ENCODE results near the gene SH3RF3.

Gene SH3RF3

DNA sequence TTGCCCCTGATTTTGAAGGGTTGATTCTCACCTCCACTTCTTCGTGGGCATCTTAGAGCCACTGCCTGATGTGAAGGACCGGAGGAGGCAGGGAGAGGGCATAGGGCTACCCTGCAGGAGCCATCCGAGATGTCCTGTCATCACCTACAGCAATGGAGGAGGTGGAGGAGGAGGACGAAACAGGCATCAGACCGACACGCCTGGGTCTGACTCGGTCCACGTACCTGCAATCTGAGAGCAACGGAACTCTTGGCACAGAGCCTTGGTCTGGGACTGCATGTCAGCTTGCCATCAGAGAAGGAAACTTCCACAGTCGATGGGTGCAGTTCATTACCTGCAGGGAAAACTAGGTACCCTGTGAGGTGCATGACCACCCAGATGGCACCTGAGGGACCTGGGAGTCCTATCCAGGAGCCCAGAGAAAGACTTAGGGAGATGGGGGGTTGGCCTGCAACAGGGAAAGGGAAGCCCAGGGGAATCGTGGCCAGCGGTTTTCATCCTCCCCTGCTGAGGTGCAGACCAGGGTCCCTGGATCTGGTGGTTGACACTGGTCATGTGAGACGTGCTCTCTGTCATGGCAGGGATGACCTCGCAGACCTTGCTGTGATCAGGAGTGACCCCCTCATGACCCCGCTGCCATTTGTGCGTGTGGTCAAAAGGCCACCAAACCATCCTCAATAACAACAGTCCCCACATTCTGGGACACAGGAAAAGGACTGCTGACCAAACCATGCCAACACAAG is 293.9 kb downstream of the SH3RF3 start:
- DNase-seq: no peak

DNA sequence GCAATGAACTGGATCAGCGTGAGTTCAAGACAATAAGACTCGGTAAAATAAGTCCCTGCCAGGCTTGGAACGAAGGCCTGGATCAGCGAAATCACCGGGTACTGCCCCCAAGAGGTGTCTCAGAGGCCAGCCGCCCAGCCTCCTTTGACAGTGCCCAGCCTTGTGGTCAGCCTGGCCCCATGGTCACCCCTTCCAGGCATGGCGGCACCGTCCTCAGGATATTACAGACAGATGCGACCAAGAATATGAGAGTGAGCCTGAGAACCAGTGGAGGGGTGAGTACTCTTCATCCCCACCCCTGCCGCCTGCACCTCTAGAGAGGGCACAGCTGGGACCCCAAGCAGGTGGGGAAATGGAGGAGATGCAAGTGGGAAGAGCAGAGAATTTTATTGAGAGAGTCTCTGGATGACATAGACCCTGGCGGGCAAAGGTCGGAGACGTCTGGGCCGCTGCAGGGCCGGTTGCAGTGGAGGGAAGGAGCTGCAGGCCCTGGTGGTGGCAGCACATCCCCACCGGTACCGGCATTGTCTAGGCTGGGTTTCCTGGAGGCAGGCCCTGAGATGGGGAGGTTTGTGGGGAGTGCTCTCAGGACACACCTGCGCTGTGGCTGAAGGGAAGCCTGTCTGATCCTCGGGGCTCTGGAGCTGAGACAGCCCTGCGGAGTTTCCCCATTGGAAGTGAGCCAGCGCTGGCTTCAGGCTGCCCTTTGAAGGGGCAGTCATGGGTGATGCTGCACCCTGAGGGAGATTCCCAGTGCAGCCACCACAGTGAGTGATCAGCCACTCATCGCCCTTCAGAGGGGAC is 294.8 kb downstream of the SH3RF3 start:
- DNase-seq: no peak

DNA sequence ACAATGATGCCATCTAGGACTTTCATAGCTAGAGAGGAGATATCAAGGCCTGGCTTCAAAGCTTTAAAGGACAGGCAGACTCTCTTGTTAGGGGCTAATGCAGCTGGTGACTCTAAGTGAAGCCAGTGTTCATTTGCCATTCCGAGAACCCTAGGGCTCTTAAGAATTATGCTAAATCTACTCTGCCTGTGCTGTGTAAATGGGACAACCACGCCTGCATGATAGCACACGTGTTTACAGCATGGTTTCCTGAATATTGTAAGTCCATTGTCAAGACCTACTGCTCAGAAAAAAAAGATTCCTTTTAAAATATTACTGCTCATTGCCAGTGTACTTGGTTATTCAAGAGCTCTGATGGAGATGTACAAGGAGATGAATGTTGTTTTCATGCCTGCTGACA is 296.4 kb downstream of the SH3RF3 start:
- no peak for DNase-seq

DNA sequence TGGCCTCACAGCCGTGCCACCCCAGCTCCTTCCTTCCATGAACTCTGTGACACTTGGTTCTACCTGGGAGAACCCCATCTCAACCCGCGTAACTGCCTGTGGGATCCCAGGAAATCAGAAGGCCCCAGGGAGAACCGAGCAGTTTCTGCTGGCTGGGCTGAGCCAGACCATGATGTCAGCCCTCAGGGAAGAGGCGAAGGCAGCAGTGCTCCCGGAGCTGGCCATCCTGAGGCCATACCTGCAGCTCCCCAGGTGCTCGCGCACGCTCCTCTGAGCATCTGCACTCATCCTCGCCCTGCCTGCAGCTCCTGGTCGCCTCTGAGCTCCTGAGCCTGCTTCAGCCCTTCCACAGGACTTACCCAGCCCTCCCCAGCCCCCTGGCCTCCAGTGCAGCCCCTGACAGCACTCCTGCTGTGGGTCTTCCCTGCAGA is 298.7 kb downstream of the SH3RF3 start:
- DNase-seq: no peak

DNA sequence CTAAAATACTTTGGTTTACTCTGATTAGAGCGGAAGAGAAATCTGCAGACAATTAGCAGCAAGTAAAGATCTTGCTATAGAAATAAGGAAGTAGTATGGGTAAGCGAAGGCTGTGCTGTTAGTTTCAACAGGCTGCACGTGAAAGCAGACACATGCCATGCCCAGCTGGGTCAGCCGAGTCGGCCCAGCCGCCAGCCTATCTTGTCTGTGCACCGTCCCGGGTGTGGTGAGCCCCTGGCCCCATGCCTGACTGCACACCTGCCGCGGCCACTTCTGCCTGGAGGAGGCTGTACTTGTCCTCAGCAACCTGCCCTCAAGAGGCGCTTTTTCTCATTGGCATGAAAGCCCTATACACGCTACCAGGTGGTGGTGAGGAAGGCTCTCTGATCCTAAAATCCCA is 299.3 kb downstream of the SH3RF3 start:
- no peak for DNase-seq

DNA sequence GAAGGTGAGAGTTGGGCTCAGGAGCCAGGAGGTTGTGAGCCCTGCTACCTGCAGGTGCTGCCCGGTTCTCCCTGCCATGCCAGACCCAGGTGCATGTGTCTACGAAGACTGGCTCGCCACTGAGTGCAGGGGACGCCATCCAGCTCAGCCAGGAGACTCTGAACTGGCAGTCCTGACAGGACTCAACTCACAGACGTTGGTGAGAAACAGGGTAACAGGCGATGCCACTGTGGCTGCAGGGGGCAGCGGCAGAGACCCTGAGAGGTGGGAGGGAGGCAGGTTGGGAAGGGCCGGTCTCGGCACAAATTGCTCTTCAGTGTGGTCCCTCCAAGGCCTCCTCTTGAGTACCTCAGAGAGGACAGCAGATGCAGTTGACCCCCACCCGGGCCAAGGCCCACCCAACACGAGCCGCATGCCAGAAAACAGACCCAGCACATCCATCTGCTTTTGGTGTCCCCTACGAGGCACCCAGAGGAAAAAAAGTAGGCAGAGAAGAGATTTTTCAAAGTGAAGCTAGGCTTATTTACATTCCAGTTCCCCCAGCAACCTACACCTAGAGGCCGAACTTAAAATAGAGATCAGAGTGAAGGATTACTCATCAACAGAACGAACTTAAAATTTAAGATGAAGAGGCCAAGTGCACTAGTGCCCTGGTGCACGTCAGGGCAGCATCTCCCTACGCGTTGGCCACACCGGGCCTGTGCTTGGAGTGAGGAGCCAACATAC is 300.0 kb downstream of the SH3RF3 start:
- DNase-seq: no peak

DNA sequence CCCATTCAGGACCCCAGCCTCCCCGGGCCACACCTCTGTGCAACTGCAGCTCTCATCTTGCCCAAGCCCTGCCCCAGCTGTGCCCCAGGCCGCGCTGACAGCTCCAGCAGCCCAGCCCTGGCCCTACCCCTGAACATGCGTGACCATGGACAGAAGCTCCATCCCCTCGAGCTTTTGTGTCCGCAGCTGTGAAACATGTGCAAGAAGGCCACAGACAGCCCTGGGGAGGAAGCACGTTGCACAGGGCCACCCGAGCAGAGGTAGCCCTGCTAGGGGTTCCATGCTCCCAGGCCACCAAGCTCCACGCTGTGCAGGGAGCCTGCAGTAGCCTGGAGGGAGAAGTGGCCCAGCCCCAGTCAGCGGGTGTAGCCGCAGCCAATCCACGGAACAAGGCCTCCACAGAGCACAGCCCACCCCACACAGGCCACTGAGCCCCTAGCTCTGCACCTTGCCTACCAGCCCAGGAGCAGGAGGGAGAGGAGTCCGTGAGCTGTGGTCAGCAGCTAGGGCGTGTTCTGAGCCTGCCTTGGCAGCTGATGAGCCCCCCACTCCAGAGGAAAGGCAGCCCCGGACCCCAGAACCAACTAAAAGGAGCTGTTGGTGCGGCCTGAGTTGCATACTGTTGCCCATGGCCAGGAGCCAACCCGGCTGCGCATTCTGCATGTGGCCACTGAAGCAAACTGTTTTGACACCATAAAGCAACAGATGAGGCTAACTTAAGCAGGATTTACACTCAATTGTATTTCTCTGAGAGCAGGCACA is 300.7 kb downstream of the SH3RF3 start:
- DNase-seq: no peak

DNA sequence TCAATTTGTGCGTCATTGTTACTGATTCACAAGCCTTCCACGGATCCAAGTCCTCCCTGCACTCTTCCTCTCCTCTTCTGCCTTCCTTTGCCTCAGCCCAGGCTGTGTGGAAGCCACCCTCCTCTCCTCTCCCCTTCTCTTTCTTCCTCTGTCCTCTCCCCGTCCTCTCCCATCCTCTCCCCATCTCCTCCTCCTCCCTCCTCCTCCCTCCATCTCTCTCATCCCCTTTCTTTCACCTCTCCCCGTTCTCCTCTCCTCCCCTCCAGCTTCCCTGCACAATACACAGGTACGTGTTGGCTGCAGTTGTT is 301.3 kb downstream of the SH3RF3 start:
- DNase-seq: no peak

DNA sequence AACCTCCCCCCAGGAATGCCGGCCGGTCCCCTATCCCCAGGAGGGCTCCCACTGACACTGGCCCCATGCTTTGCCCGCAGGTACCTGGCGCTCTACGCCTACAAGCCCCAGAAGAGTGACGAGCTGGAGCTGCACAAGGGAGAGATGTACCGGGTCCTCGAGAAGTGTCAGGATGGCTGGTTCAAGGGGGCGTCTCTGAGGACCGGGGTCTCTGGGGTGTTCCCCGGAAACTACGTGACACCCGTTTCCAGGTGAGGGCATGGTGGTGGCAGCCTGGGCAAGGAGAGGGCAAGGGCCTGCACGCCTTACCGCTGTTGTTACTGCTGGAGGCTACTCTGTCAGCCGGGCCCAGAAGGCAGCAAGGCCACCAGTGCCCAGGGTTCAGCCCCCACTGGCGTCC is 303.4 kb downstream of the SH3RF3 start:
- DNase-seq: no peak

DNA sequence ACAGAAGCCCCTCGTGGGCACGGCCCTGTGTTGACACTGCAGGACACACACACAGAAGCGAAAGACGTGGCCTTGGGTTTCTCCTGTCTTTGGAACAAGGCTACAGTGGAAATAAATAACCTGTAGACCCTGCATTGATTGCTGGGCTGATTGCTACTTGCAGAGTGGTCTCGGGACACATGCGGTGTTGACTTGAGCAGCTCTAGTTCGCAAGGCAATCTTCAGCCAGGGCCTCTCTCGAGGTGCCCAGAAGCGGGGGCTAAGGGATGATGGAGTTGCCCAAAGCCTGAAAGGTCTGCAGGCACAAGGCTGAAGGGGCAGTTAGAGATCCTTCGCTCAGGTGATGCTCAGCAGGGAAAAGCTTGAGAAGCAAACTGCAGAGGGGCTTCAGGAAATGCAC is 304.5 kb downstream of the SH3RF3 start:
- no peak for DNase-seq

DNA sequence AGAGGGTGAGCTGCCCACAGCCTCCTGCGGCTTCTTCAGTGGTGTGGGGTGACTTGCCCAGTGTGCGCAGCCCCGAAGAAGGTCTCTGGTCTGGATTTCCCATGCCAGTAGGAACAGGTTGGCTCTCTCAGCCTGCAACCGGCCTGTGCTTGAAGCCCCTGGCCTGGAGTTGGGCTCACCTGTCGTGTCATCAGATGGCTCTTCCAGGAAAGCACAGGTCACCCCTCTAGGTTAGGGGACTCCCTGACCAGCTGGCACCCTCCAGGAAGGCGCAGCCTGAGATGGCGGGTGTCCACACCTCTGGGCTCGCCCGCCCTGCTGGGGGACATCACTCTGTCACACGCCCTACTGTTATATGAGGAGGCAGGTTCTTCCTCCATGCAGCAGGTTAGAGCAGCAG is 304.9 kb downstream of the SH3RF3 start:
- no peak for DNase-seq

DNA sequence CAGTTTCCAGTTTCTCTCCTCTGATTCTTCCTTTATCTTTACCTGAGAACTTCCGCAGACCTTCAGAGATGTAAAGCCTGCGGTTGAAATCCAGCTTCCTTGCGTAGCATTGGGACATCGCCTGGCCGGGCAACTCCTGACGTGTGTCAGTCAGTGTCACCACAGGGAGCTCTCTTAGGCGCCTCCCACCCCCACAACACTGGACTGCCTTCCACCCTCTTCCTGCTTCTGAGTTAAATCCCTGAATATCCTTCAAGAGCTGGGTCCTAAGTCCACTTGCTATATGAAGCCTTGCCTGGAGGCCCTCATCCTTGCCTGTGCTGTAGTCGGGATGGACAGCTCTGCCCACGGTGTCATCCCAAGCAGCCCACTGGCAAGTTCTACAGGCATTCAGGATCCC is 305.3 kb downstream of the SH3RF3 start:
- no peak for DNase-seq

DNA sequence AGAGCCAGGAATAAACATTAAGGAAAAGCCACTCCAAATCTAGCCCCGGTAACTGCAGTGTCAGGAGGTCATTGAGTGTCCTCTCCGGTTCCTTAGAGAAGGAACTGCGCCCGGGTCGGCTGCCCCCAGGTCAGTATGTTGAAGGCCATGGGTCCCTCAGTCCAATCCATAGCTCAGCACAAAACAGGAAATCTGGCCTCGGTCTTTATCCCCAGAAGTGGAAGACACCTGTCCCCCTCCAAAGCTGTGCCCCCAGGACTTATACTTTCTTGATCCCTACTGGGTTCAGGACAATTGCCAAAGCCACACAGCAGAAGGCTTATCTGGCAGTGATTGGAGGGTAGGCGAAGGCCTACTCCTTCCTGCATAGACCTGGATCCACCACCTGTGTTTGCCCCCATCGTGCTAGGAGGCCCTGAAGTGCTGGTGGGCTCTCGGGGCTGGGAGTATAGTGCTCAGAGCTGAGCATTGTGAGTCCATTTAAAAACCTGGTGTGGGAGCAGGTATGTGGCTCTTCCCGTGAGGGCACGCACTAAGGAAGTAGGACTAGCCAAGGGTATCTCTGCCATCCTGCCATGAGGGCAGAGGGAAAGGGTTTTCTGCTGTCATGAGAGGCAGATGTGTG is 306.2 kb downstream of the SH3RF3 start:
- DNase-seq: no peak

DNA sequence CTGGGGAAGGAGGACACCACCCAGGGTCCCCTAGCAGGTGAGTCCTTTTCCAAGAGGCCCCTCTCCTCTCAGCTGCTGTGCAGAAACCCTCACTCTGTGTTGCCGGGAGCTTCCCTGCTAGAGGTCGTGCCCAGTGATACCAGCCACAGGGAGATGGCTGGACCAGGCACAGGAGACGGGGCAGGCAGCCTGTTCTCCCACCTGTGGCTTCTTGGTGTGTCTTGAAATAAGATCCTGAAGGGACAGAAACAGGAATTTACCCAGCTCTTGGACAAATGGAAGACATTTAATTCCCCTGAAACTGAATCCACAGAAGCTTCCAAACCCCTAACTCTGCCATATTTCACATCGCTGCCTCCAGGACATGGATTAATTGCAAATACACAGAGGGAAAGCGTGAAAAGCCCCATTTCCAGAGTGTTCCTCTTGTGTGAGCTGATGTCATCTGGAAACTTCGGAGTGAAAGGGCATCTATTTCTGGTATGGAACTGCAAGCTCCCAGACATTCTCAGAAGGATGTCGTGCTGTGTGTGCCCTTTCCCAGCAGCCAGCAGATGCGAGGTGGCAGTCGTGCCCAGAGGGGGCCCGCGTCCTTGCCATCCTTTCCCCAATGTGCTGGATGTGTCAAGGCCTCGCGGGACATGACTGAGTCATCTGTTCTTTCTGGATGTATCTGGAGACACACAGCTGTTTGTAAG is 307.0 kb downstream of the SH3RF3 start:
- DNase-seq: no peak

DNA sequence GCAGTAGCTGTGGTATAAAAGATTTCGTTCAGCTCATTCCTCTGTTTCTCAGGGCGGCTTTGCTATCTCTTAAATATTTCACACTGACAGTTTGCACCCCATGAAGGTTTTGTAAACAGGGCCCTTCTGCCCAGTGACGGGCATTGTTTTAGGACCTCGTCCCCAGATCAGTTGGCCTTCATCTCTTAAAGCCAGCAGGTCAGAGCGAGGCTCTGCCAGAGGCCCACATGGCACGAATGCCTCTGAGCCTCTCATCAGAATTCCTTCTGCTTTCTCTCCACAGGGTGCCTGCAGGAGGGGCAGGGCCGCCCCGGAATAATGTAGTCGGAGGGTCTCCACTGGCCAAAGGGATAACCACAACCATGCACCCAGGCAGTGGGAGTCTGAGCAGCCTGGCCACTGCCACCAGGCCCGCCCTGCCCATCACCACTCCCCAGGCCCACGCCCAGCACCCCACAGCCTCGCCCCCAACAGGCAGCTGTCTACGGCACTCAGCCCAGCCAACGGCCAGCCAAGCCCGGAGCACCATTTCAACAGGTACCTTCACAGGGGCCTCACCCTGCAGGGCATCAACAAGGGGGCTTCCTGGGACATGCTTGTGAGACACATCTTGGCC is 307.7 kb downstream of the SH3RF3 start:
- DNase-seq: no peak

DNA sequence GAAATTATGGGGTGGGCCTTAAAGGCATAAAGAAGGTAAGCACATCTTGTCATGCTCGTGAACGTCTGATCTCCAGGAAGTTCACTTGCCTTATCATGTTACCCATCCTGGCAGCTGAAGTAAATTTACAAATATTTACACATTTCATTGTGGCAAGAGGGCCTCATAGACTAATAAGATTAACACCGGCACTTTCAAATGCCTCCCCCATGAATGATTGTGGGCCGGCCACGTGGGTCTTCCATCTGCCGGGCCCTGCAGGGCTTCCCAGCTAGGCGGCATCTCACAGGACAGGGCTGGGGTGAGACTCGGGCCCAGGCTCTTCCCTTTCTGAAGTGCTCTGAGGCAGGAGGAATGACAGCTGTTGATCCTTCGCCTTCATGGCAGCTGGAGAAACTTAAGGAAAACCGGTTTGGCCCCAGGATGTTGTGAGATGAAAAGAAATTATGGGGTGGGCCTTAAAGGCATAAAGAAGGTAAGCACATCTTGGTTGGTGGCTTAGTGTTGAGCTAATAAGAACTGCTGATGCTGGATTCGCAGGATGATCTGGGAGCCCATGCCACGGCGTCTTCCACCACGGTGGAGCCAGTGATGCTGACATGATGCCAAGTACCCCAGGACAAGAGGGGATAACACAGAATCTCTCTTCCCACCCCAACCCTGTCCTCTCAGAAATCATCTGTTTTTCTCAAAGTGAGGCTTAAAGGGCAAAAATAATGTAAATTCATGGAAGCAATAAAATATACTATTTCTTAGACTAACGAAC is 308.5 kb downstream of the SH3RF3 start:
- no peak for DNase-seq

DNA sequence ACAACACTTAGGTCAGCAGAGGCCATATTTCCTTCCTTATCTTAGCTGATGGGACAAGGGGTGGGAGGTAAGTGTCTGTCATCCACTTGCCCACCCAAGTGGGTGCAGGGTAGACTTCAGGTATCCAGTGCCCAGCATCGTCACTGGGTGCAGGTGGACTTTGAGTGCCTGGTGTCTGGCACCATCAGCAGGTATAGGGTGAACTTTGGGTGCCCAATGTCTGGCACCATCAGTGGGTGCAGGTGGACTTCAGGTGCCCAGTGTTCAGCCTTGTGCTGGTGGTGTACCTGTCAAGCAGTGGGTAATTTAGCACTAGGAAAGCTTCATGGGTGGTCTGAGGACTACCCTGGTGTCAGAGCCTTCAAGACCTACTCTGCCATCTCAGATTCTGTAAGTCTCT is 309.1 kb downstream of the SH3RF3 start:
- DNase-seq: no peak

DNA sequence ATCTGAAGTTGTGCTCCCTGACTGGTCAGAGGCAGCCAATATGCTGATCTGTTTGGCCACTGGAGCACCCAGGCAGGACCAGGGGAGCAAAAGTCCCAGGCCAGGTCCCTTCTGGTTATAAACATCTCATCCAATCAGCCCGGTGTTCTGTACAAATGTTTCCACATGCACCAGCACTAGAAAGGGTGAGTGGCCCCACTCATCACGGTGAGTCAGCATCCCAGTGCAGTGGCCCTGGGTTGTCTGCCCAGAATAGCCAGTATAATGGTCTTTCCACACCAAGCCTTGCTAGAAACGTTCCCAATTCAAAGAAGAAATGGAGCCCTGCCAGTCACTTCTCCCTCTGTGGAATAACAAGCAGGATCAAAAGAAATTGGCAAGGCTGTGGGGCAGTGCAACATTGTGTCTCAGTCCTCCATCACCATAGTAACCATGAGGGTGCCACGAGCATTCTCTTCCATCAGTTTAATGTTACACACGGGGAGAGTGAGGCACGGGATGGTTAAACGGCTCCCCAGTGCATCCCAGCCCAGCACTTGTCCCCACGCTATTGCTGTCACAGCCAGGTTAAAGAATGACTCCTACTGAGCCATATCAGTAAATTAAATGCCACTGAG is 309.9 kb downstream of the SH3RF3 start:
- DNase-seq: no peak

DNA sequence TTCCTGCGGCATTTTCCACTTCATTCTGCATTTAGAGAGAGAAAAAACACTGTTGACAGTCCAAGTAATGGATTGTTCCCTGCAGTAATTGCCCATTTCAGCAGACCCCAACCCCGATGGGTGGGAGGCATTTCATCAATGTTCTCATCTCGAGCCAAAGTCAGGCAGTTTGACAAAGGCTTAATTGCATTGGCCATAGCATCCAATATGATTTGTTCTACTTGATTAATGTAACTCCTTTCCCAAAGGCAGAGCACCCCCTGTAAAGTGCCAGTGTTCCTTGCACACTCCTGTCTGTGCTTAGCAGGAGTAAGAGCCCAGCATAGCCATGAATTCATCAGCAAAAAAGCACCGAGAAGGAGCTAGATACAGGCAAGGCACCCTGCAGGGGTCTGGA is 310.4 kb downstream of the SH3RF3 start:
- no peak for DNase-seq

DNA sequence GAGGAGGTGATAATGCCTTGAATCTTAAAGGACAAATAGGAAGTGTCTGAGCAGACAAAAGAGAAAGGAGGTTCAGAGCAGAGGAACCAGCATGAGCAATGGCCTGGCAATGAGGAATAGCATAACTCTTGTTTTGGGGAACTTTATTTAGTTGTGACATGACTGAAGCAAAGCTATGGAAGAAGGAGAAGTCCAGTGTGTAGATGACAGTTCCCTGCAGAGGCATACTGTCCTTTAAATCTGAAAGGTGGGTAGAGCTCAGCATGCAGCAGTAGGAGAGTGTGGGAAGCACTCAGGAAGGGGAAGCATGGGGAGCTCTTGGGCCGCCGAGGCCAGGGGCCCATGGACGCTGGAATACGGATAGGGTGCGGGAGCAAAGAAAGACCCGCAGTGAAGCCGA is 311.0 kb downstream of the SH3RF3 start:
- no peak for DNase-seq
